SK-N-SH treated with all-trans-retinoic acid at 6 μM for 48 hours (cell line): Measurements from ENCODE around the gene BTG1.

Experiments
- ATAC-seq: fragments of 200-7000 bp; cut with Tn5 transposase; 3 replicates; pipeline ENCODE4 v1.9.1; 2020; ENCODE audit warnings: mild to moderate bottlenecking, moderate library complexity
- ARNTL ChIP-seq: fragments of 450-650 bp; formaldehyde crosslinking; IDR thresholded peaks from 2 replicates; pipeline ENCODE4 v1.5.0; 2020; ENCODE audit warnings: low read depth, mild to moderate bottlenecking, moderate library complexity, borderline replicate concordance
- BACH2 ChIP-seq: fragments of 250-450 bp; sonication (Bioruptor Pico); IDR thresholded peaks from 2 replicates; pipeline ENCODE4 v1.9.0; 2021; ENCODE audit warnings: mild to moderate bottlenecking, borderline replicate concordance
- CREB5 ChIP-seq: fragments of 250-450 bp; sonication (Bioruptor Pico); IDR thresholded peaks from 2 replicates; pipeline ENCODE4 v1.5.1; 2020; ENCODE audit warnings: low read depth, mild to moderate bottlenecking, moderate library complexity
- CSDC2 ChIP-seq: fragments of 250-450 bp; sonication (Bioruptor Pico); IDR thresholded peaks from 2 replicates; pipeline ENCODE4 v1.5.0; 2020; ENCODE audit warnings: mild to moderate bottlenecking, moderate library complexity
- ESRRG ChIP-seq: fragments of 250-450 bp; sonication (Bioruptor Pico); IDR thresholded peaks from 2 replicates; pipeline ENCODE4 v1.6.1; 2021; ENCODE audit warnings: mild to moderate bottlenecking
- GLIS3 ChIP-seq: fragments of 250-450 bp; sonication (Bioruptor Pico); IDR thresholded peaks from 2 replicates; pipeline ENCODE4 v1.5.0; 2020; ENCODE audit warnings: mild to moderate bottlenecking, moderate library complexity
- ISL1 ChIP-seq: fragments of 250-450 bp; sonication (Bioruptor Pico); IDR thresholded peaks from 2 replicates; pipeline ENCODE4 v2.1.2; 2022; ENCODE audit warnings: mild to moderate bottlenecking, moderate library complexity
- OSR1 ChIP-seq: fragments of 250-450 bp; sonication (Bioruptor Pico); IDR thresholded peaks from 2 replicates; pipeline ENCODE4 v1.8.0; 2022; ENCODE audit warnings: moderate library complexity, mild to moderate bottlenecking, inconsistent platforms
- PATZ1 ChIP-seq: fragments of 250-450 bp; sonication (Bioruptor Pico); IDR thresholded peaks from 2 replicates; pipeline ENCODE4 v1.8.0; 2020; ENCODE audit warnings: mild to moderate bottlenecking, moderate library complexity, borderline replicate concordance
- POU6F1 ChIP-seq: fragments of 250-450 bp; sonication (Bioruptor Pico); IDR thresholded peaks from 2 replicates; pipeline ENCODE4 v1.8.0; 2021; ENCODE audit warnings: low read depth, mild to moderate bottlenecking, moderate library complexity, borderline replicate concordance
- PPARA ChIP-seq: fragments of 250-450 bp; sonication (Bioruptor Pico); IDR thresholded peaks from 2 replicates; pipeline ENCODE4 v1.5.0; 2020; ENCODE audit warnings: mild to moderate bottlenecking, borderline replicate concordance
- RARB ChIP-seq: fragments of 250-450 bp; sonication (Bioruptor Pico); IDR thresholded peaks from 2 replicates; pipeline ENCODE4 v1.8.0; 2021; ENCODE audit warnings: mild to moderate bottlenecking, moderate library complexity
- SNAI2 ChIP-seq: fragments of 250-450 bp; sonication (Bioruptor Pico); IDR thresholded peaks from 2 replicates; pipeline ENCODE4 v1.5.0; 2020; ENCODE audit warnings: mild to moderate bottlenecking, moderate library complexity
- TOX ChIP-seq: fragments of 250-450 bp; sonication (Bioruptor Pico); IDR thresholded peaks from 2 replicates; pipeline ENCODE4 v1.8.0; 2021; ENCODE audit warnings: mild to moderate bottlenecking, moderate library complexity, borderline replicate concordance
- TSHZ2 ChIP-seq: fragments of 250-450 bp; sonication (Bioruptor Pico); IDR thresholded peaks from 2 replicates; pipeline ENCODE4 v1.5.0; 2020; ENCODE audit warnings: mild to moderate bottlenecking, moderate library complexity
- ZC3H10 ChIP-seq: fragments of 250-450 bp; sonication (Bioruptor Pico); IDR thresholded peaks from 2 replicates; pipeline ENCODE4 v1.5.1; 2021; ENCODE audit warnings: mild to moderate bottlenecking, moderate library complexity
- ZFP30 ChIP-seq: fragments of 450-650 bp; formaldehyde crosslinking; IDR thresholded peaks from 2 replicates; pipeline ENCODE4 v1.5.0; 2022; ENCODE audit warnings: mild to moderate bottlenecking, moderate library complexity
- ZNF565 ChIP-seq: fragments of 450-650 bp; formaldehyde crosslinking; conservative IDR thresholded peaks from 2 replicates; pipeline ENCODE4 v1.5.0; 2020; ENCODE audit warnings: low read depth, mild to moderate bottlenecking, moderate library complexity
- ZNF70 ChIP-seq: fragments of 450-650 bp; formaldehyde crosslinking; IDR thresholded peaks from 2 replicates; pipeline ENCODE4 v1.5.0; 2020; ENCODE audit warnings: mild to moderate bottlenecking, moderate library complexity
- ZNF8 ChIP-seq: fragments of 450-650 bp; formaldehyde crosslinking; IDR thresholded peaks from 2 replicates; pipeline ENCODE4 v1.5.0; 2020; ENCODE audit warnings: mild to moderate bottlenecking, moderate library complexity

Gene BTG1

GRCh38 chr12:92183575-92183974 lies 37.9 kb upstream of the BTG1 start:
- no peak for ATAC-seq

GRCh38 chr12:92178340-92178739 lies 32.7 kb upstream of the BTG1 start:
- no peak for ATAC-seq
- no peak for TF ChIP-seq CREB5 (CRISPR knock-in tag)
- no peak for TF ChIP-seq OSR1 (CRISPR knock-in tag)
- TF ChIP-seq ZNF565 (CRISPR knock-in tag), result no peak
- TF ChIP-seq ZFP30, result no peak
- no peak for TF ChIP-seq ZNF70 (CRISPR knock-in tag)
- TF ChIP-seq ZNF8 (CRISPR knock-in tag), result no peak
- no peak for TF ChIP-seq ISL1 (CRISPR knock-in tag)
- no peak for TF ChIP-seq BACH2 (CRISPR knock-in tag)
- no peak for TF ChIP-seq ARNTL (CRISPR knock-in tag)
- TF ChIP-seq POU6F1, result no peak
- no peak for TF ChIP-seq TSHZ2 (CRISPR knock-in tag)
- TF ChIP-seq ESRRG, result no peak
- no peak for TF ChIP-seq CSDC2 (CRISPR knock-in tag)
- no peak for TF ChIP-seq ZC3H10
- TF ChIP-seq PPARA (CRISPR knock-in tag), result no peak
- TF ChIP-seq PATZ1 (CRISPR knock-in tag), result no peak
- no peak for TF ChIP-seq RARB (CRISPR knock-in tag)
- no peak for TF ChIP-seq SNAI2 (CRISPR knock-in tag)
- TF ChIP-seq TOX, result no peak

More at GRCh38 chr12:92183575-92183974, 37.9 kb upstream of the BTG1 start:
- no peak for TF ChIP-seq OSR1 (CRISPR knock-in tag)
- TF ChIP-seq, all 23 proteins: peak for 0

GRCh38 chr12:92176646-92177045 lies 31.0 kb upstream of the BTG1 start:
- TF ChIP-seq ZNF70 (CRISPR knock-in tag), result no peak
- no peak for TF ChIP-seq RARB (CRISPR knock-in tag)
- TF ChIP-seq PPARA (CRISPR knock-in tag), result no peak
- TF ChIP-seq TOX, result no peak
- no peak for TF ChIP-seq SNAI2 (CRISPR knock-in tag)
- TF ChIP-seq GLIS3, result no peak
- no peak for TF ChIP-seq TSHZ2 (CRISPR knock-in tag)
- no peak for TF ChIP-seq CSDC2 (CRISPR knock-in tag)
- TF ChIP-seq ZNF8 (CRISPR knock-in tag), result no peak
- no peak for TF ChIP-seq POU6F1
- TF ChIP-seq ZNF565 (CRISPR knock-in tag), result no peak
- no peak for TF ChIP-seq ZFP30
- no peak for TF ChIP-seq CREB5 (CRISPR knock-in tag)
- no peak for ATAC-seq
